CD4-positive, alpha-beta T cell (primary cell): ENCODE measurements around the gene ATXN7L3. TPM values are rescaled to one million over a fixed set of nuclear protein-coding genes. Genes with fewer than 3 reads are reported as not detected.

Source experiments
- ATAC-seq: fragments of 200-7000 bp; cut with Tn5 transposase; one replicate; pipeline ENCODE4 v1.10.0; 2022; ENCODE audit warnings: mild to moderate bottlenecking; ENCODE audit not compliant: poor library complexity
- CTCF ChIA-PET: fragments of 350-600 bp; sonication (Branson Sonifier 250); formaldehyde crosslinking; loops from one replicate; lab custom pipeline; 2021; ENCODE audit warnings: antibody characterized with exemption, inconsistent platforms; lab: Charles Lee
- POLR2A ChIA-PET: fragments of 350-600 bp; sonication (Branson Sonifier 250); formaldehyde crosslinking; loops from one replicate; lab custom pipeline; 2021; ENCODE audit warnings: antibody characterized with exemption, inconsistent platforms; lab: Charles Lee
- DNase-seq, 14 experiments: peaks; one replicate each; pipeline ENCODE4 v3.0.0-alpha.2; 2013 to 2020; ENCODE audit warnings: mixed read lengths in 2 of 14
- H3K27ac ChIP-seq, 2 donors: one replicate each; pipeline versions ENCODE4 v1.5.1 to v1.7.0; 2013; ENCODE audit warnings: low read length in 2 of 2, low read depth in 1 of 2, mild to moderate bottlenecking in 1 of 2
- H3K27me3 ChIP-seq, 2 experiments: 1 replicate in 1 of 2; 2 replicates in 1 of 2; pipeline versions ENCODE4 v1.6.1 to v1.7.0; 2013; ENCODE audit warnings: low read length in 2 of 2, control low read depth in 1 of 2, mild to moderate bottlenecking in 1 of 2, moderate library complexity in 1 of 2; ENCODE audit not compliant: insufficient read depth in 2 of 2, control insufficient read depth in 1 of 2
- H3K36me3 ChIP-seq: one replicate; pipeline ENCODE4 v1.6.1; 2013; ENCODE audit warnings: low read length, control low read depth; ENCODE audit not compliant: insufficient read depth
- H3K4me1 ChIP-seq: one replicate; pipeline ENCODE4 v1.6.1; 2013; ENCODE audit warnings: low read length, control low read depth; ENCODE audit not compliant: insufficient read depth
- H3K4me3 ChIP-seq: one replicate; pipeline ENCODE4 v1.5.1; 2013; ENCODE audit warnings: mild to moderate bottlenecking, low read length, moderate library complexity
- H3K9me3 ChIP-seq, 2 experiments: 1 replicate in 1 of 2; 2 replicates in 1 of 2; pipeline versions ENCODE4 v1.6.1 to v1.7.0; 2013; ENCODE audit warnings: low read length in 2 of 2, mild to moderate bottlenecking in 2 of 2, control low read depth in 1 of 2, moderate library complexity in 1 of 2; ENCODE audit not compliant: control insufficient read depth in 1 of 2, insufficient read depth in 1 of 2
- H3K27ac Mint-ChIP-seq: one replicate; pipeline ENCODE4 v1.8.0; 2020; ENCODE audit warnings: mixed read lengths
- H3K27me3 Mint-ChIP-seq: one replicate; pipeline ENCODE4 v1.8.0; 2021; ENCODE audit warnings: mixed read lengths
- H3K36me3 Mint-ChIP-seq: one replicate; pipeline ENCODE4 v1.8.0; 2021; ENCODE audit warnings: low read depth, mixed read lengths
- H3K4me1 Mint-ChIP-seq: one replicate; pipeline ENCODE4 v1.8.0; 2021; ENCODE audit warnings: low read depth, mixed read lengths
- H3K4me3 Mint-ChIP-seq: one replicate; pipeline ENCODE4 v1.8.0; 2020; ENCODE audit warnings: mild to moderate bottlenecking, mixed read lengths
- H3K9me3 Mint-ChIP-seq: one replicate; pipeline ENCODE4 v1.8.0; 2020; ENCODE audit warnings: mixed read lengths
- intact Hi-C, 2 experiments: fragments of 100-400 bp; cut with DNase I in 1 of 2; cut with micrococcal nuclease in 1 of 2; formaldehyde crosslinking; loops; one replicate each; pipeline versions ENCODE4 v1.15.1 to v1.9.0; 2023 to 2025; cut with DNase I, micrococcal nuclease
- total RNA-seq, 174 experiments: library from RNA in 2 of 174; stranded (reverse) in 2 of 174; gene quantifications; one replicate each; pipeline ENCODE4 v1.2.3 and lab custom pipeline; 2021 to 2026
- TF ChIP-seq, protein P1 (sequence below): fragments of 200-600 bp; IDR thresholded peaks from one replicate; pipeline ENCODE4 v1.8.0; 2022; ENCODE audit warnings: antibody characterized with exemption, mild to moderate bottlenecking

ATXN7L3 gene
- total RNA-seq, 2 experiments from 2014 or later: 85.2 to 99.2 TPM

DNA sequence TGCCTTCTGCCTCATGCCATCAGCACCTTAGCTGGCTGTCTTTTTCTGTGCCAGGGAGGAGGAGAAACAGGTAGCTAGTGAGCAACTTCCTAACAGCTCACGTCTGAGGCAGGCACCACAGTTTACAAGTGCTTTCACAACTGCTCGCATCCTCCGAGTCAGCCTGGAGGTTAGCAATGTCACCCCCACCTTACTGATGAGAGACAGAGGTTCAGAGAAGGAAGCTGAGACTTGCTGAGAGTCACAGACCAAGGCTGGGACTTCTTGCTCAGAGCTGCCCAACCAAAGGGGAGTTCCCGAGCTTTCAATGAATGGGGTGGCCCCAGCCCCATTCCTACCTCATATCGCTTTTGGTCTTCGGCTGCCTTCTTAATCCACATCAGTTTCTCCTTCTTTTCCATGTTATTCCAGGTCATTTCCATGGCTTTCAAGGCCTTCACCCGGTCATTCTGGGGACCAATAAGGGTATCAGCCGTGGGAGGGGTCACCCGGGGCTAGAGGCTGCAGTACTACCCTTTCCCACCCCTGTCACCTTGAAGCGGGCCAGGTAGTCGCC is 10.2 kb upstream of the ATXN7L3 start:
- peak overlapping the region; percentile 59 for H3K27ac Mint-ChIP-seq
- CTCF ChIA-PET: interaction anchor here (0.6 to 3.3 kb wide), 32 partner anchors 9 to 152 kb away, joined by 3 to 37 read pairs (median 5); partner anchors contain the start of genes ATXN7L3, GRN, HDAC5 and HROB
- intact Hi-C loops: loop anchor here (1.0 kb wide), 4 partner anchors 8 to 140 kb away; partner anchors contain the start of gene GRN (in 1 of the 2)
- H3K27me3 Mint-ChIP-seq: no peaks in the 10 kb centered on the region
- Histone ChIP-seq H3K4me1 (peaks cover 66% of the 10 kb centered on the region), H3K36me3 (peaks cover 76% of the 10 kb centered on the region), H3K27me3 (no peaks in the 10 kb centered on the region), H3K9me3 (no peaks in the 10 kb centered on the region), H3K4me3 (no peak overlapping the region), H3K27ac (peak overlapping the region; percentile 31 to 32)
- DNase-seq (peak in 2 of 14 experiments; percentile 49 to 66), ATAC-seq (no peak)
- H3K4me3 Mint-ChIP-seq: peak overlapping the region; percentile 65
- H3K4me1 Mint-ChIP-seq: peaks cover 34% of the 10 kb centered on the region
- no peaks in the 10 kb centered on the region for H3K9me3 Mint-ChIP-seq
- TF ChIP-seq, protein P1, sequence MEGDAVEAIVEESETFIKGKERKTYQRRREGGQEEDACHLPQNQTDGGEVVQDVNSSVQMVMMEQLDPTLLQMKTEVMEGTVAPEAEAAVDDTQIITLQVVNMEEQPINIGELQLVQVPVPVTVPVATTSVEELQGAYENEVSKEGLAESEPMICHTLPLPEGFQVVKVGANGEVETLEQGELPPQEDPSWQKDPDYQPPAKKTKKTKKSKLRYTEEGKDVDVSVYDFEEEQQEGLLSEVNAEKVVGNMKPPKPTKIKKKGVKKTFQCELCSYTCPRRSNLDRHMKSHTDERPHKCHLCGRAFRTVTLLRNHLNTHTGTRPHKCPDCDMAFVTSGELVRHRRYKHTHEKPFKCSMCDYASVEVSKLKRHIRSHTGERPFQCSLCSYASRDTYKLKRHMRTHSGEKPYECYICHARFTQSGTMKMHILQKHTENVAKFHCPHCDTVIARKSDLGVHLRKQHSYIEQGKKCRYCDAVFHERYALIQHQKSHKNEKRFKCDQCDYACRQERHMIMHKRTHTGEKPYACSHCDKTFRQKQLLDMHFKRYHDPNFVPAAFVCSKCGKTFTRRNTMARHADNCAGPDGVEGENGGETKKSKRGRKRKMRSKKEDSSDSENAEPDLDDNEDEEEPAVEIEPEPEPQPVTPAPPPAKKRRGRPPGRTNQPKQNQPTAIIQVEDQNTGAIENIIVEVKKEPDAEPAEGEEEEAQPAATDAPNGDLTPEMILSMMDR: no peak
- POLR2A ChIA-PET: interaction anchor here (0.5 to 4.9 kb wide), 13 partner anchors 10 to 334 kb away, joined by 3 to 84 read pairs (median 12); partner anchors contain the start of genes ATXN7L3, GRN, HDAC5 and SLC25A39
- peaks cover 73% of the 10 kb centered on the region for H3K36me3 Mint-ChIP-seq

DNA sequence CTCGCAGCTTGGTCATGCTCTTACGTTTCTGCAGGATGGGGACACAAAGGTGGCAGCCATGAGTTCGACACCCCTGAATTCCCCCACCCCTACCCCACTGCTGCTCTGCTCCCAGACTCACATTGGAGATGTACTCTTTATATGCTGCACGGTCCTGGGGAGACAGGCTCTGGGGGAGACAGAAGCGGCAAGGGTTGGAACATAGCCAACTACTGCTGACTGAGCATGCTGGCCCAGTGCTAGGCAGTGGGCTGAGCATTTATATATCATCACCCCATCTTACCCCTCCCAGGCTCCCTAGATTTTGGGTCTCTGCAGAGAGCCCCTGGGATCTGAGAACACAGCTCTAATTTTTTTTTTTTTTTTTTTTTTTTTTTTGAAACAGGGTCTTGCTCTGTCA is 8.1 kb upstream of the ATXN7L3 start:
- Histone ChIP-seq H3K36me3 (peaks cover 55% of the 10 kb centered on the region), H3K9me3 (no peaks in the 10 kb centered on the region), H3K4me1 (peaks cover 63% of the 10 kb centered on the region), H3K27me3 (no peaks in the 10 kb centered on the region), H3K4me3 (no peak overlapping the region), H3K27ac (no peak overlapping the region)
- ChIA-PET CTCF (interaction anchor here (0.6 to 3.3 kb wide), 2 partner anchors 122 to 134 kb away, joined by 3 to 33 read pairs; no protein-coding TSS in a partner anchor), POLR2A (interaction anchor here (1.0 to 3.1 kb wide), 2 partner anchors 9 to 117 kb away, joined by 3 to 21 read pairs; partner anchors contain the start of gene SLC25A39)
- TF ChIP-seq, protein P1: no peak
- intact Hi-C loops: no loop called here
- Mint-ChIP-seq H3K4me3 (no peak overlapping the region), H3K36me3 (peaks cover 59% of the 10 kb centered on the region), H3K27me3 (no peaks in the 10 kb centered on the region), H3K4me1 (peaks cover 30% of the 10 kb centered on the region), H3K27ac (no peak overlapping the region), H3K9me3 (no peaks in the 10 kb centered on the region)
- ATAC-seq (no peak), DNase-seq (no peak)

DNA sequence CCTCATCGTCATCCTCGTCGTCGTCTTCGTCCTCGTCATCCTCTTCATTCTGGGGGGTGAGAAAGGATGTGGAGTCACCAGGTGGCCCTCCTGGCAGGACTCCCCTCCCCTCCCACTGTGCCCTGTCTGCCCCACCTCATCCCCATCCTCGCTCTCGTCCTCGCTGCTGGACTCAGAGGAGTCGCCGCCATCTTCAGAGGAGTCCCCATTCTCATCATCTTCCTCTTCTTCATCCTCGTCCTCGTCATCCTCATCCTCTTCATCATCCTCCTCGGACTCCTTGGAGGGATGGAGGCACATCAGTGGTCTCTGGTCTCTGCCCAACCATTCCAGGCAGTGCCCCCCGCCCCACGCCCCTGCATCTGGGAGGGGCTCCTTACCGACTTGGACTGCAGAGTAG is 7.6 kb upstream of the ATXN7L3 start:
- Mint-ChIP-seq H3K4me3 (no peak overlapping the region), H3K4me1 (peaks cover 35% of the 10 kb centered on the region), H3K36me3 (peaks cover 57% of the 10 kb centered on the region), H3K27ac (no peak overlapping the region), H3K27me3 (no peaks in the 10 kb centered on the region), H3K9me3 (no peaks in the 10 kb centered on the region)
- ChIA-PET CTCF (interaction anchor here (0.6 kb wide), 1 partner anchor 134 kb away, joined by 3 read pairs; no protein-coding TSS in a partner anchor), POLR2A (interaction anchor here (1.8 to 3.1 kb wide), 3 partner anchors 9 to 14 kb away, joined by 7 to 21 read pairs (median 10); partner anchors contain the start of gene UBTF)
- H3K27ac ChIP-seq: no peak overlapping the region
- DNase-seq: peak in 1 of 14 experiments; percentile 26
- peaks cover 59% of the 10 kb centered on the region for H3K4me1 ChIP-seq
- TF ChIP-seq, protein P1: no peak
- H3K27me3 ChIP-seq: no peaks in the 10 kb centered on the region
- H3K4me3 ChIP-seq: no peak overlapping the region
- no peak for ATAC-seq
- peaks cover 53% of the 10 kb centered on the region for H3K36me3 ChIP-seq
- intact Hi-C loops: no loop called here
- no peaks in the 10 kb centered on the region for H3K9me3 ChIP-seq
